ENCODE results near the gene BMP15. TPM values are rescaled to one million over a fixed set of nuclear protein-coding genes. Genes with fewer than 3 reads are reported as not detected.
A peak's percentile ranks its signal among the peaks of the same experiment; 100 is the strongest.

Gene BMP15
- total and polyA plus RNA-seq, 2 of the 8 experiments (the other 6 are each of a cell fraction or from before 2014, with no cell fraction given), result not detected

DNA sequence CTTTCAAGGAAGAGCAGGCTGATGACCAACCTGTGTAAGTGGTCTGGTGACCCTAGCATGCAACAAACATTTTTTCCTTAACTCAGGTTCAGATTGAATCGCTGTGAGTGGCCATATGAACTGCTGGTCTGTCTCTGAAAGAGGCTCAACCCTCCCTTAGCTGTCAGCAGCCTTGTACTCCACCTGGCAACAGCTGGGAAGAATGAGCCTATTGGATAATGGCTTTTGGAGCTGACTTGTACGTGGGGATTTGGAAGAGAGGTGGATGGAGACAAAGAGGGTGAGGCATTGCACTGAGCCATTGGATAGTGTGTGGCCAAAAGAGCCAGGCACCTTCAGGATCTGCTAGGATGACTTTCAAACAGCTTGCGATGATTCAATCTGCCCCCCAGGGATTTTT is 35.7 kb upstream of the BMP15 start:
- Histone ChIP-seq H3K4me1 (replicated peaks in 1 of 4; ENCODE audit: control insufficient read depth in 3 of 4, insufficient read depth in 4 of 4, low read length in 3 of 4) (peaks cover 0 to 4% (median 0%) of the 10 kb centered on the region in 4 experiments; a peak in 1 of 7 replicates), H3K36me3 (ENCODE audit: control insufficient read depth in 2 of 4, insufficient read depth in 4 of 4, low read length in 3 of 4) (no peaks in the 10 kb centered on the region), H3K27ac (ENCODE audit: low read depth, low read length) (no peak overlapping the region), H2BK20ac (ENCODE audit: low read length) (no peak overlapping the region), H3K14ac (ENCODE audit: insufficient read length) (no peak overlapping the region), H3K56ac (replicated peaks; ENCODE audit: insufficient read length, low read depth, low read length) (no peak overlapping the region), H2AFZ (ENCODE audit: low read length) (no peak overlapping the region), H4K5ac (ENCODE audit: insufficient read length, low read depth, low read length) (no peak overlapping the region), H2BK120ac (replicated peaks; ENCODE audit: low read depth, low read length) (no peak overlapping the region), H4K91ac (replicated peaks; ENCODE audit: insufficient read length, low read length) (no peak overlapping the region), H4K8ac (ENCODE audit: extremely low read depth, insufficient read depth, low read length) (no peak overlapping the region), H3K4me2 (ENCODE audit: insufficient read depth in 1 of 2, low read depth in 2 of 2, low read length in 2 of 2) (no peak overlapping the region), H2BK15ac (ENCODE audit: low read length) (no peak overlapping the region), H2BK12ac (ENCODE audit: low read depth, low read length) (no peak overlapping the region), H3K27me3 (replicated peaks in 1 of 4; ENCODE audit: control insufficient read depth in 3 of 4, extremely low read depth in 1 of 4, insufficient read depth in 3 of 4, low read length in 3 of 4) (no peaks in the 10 kb centered on the region), H2AK5ac (ENCODE audit: low read depth, low read length) (no peak overlapping the region), H2BK5ac (ENCODE audit: low read depth, low read length) (no peak overlapping the region), H3K79me1 (ENCODE audit: low read depth, low read length) (no peaks in the 10 kb centered on the region), H4K20me1 (replicated peaks in 1 of 2; ENCODE audit: control insufficient read depth in 1 of 2, insufficient read depth in 2 of 2, low read length in 2 of 2) (no peaks in the 10 kb centered on the region), H3K79me2 (ENCODE audit: control insufficient read depth in 1 of 2, insufficient read depth in 2 of 2, low read length in 2 of 2) (no peaks in the 10 kb centered on the region), H3K9me3 (ENCODE audit: insufficient read depth in 2 of 2, low read depth in 1 of 2, low read length in 1 of 2) (no peaks in the 10 kb centered on the region), H3K4ac (replicated peaks; ENCODE audit: insufficient read length, low read depth, low read length) (no peak overlapping the region), H3K18ac (ENCODE audit: extremely low read depth, low read length) (no peak overlapping the region), H3K23me2 (ENCODE audit: low read depth, low read length) (no peaks in the 10 kb centered on the region), H3K4me3 (ENCODE audit: extremely low read depth in 1 of 4, insufficient read depth in 2 of 4, low read depth in 3 of 4, low read length in 4 of 4) (no peak overlapping the region), H3K23ac (ENCODE audit: insufficient read length) (no peak overlapping the region), H3K9ac (replicated peaks in 1 of 4; ENCODE audit: extremely low read depth in 1 of 4, low read depth in 3 of 4, low read length in 3 of 4) (no peak overlapping the region)
- CTCF ChIA-PET (ENCODE audit: partially characterized antibody), result interaction anchor here (1.2 to 2.0 kb wide), 3 partner anchors 9 to 130 kb away, joined by 3 to 6 read pairs (median 4); no protein-coding TSS in a partner anchor
- POLR2A ChIA-PET (ENCODE audit: partially characterized antibody), result no interaction called here
- WGBS, 2 experiments (ENCODE audit: extremely low coverage in 1 of 2, insufficient coverage in 1 of 2, insufficient read length in 1 of 2, insufficient replicate concordance in 2 of 2, low coverage in 1 of 2, low lambda C conversion rate in 2 of 2, missing lambda C conversion rate in 1 of 2), result 76% methylated on average over 3 of the region's 3 CpGs; no CpG with 5 or more reads in 1 of the 2 experiments
- peak; percentile 58 for FAIRE-seq
- TF ChIP-seq BCL11A (IDR thresholded peaks at IDR 0.05; ENCODE audit: low read depth in 2 of 2, low read length in 2 of 2) (no peak), SAP30 (IDR thresholded peaks at IDR 0.05; ENCODE audit: insufficient read depth, insufficient replicate concordance, low read length) (no peak), RFX5 (IDR thresholded peaks at IDR 0.05; ENCODE audit: borderline replicate concordance, low read depth, low read length) (peak; percentile 88), CHD1 (IDR thresholded peaks at IDR 0.05; ENCODE audit: low read depth, low read length) (no peak), CTBP2 (IDR thresholded peaks at IDR 0.05; ENCODE audit: borderline replicate concordance, insufficient read depth, insufficient read length, low read length) (no peak), TBP (IDR thresholded peaks at IDR 0.05; ENCODE audit: low read depth, low read length) (no peak), TAF1 (IDR thresholded peaks at IDR 0.05; ENCODE audit: low read depth, low read length) (no peak), GTF2F1 (IDR thresholded peaks at IDR 0.05; ENCODE audit: borderline replicate concordance, low read depth, low read length) (no peak), JUN (IDR thresholded peaks at IDR 0.05; ENCODE audit: low read depth, low read length) (no peak)
- no peak for DNase-seq (ENCODE audit: low read depth in 1 of 2, low spot score in 2 of 2)

Measured in H1 (cell line).